ENCODE measurements around the gene ATG10.
A peak's percentile ranks its signal among the peaks of the same experiment; 100 is the strongest.

ATG10 gene

GRCh38 chr5:82283893-82284292 is 312.1 kb downstream of the ATG10 start:
- no peak for DNase-seq

GRCh38 chr5:82285206-82285605 is 313.4 kb downstream of the ATG10 start:
- no peak for DNase-seq

DNA sequence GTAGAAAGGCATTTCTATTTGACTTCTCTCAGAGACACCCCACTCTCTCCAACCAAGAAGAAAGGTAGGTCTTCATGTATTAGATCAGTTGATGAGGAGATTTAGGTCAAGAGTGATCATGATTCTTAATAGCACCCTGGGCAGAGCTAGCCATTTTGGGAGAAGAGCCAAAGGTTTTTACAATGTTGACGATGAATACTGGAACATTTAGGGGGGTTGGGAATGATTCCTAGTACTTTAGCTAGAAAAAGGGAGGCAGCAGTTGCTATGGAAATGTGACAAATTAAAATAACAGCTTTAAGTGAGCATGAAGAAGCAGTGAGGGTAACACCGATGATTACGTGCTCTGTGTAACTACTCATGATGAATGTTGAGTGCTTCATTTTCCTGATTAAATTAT is 315.8 kb downstream of the ATG10 start:
- peak; percentile 20 for DNase-seq

GRCh38 chr5:82290005-82290404 is 318.2 kb downstream of the ATG10 start:
- no peak for DNase-seq

- no peak for DNase-seq
Measured at GRCh38 chr5:82290908-82291307, 319.1 kb downstream of the ATG10 start.

DNA sequence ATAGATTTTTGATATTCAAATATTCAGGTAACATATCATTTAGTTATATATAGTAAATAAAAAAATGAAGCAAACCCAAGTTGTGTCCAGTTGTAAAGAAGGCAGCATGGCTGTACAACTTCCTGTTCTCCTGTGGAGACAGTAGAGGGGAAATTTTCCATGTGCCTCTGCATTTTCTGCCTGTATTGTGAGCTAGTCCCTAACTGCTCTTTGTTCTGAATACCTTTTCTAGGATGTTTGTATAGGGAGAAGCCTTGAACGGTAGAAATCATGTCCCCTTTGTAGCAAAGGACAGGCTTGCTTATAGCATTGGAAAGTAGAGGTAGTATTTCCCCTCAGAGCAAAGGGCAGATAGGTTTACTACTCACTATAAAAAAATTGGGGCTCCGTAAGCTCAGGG is 319.6 kb downstream of the ATG10 start:
- DNase-seq = no peak

GRCh38 chr5:82295144-82295543 is 323.3 kb downstream of the ATG10 start:
- DNase-seq = peak; percentile 37

GRCh38 chr5:82295959-82296531 is 324.2 kb downstream of the ATG10 start:
- peak; percentile 20 for DNase-seq

DNA sequence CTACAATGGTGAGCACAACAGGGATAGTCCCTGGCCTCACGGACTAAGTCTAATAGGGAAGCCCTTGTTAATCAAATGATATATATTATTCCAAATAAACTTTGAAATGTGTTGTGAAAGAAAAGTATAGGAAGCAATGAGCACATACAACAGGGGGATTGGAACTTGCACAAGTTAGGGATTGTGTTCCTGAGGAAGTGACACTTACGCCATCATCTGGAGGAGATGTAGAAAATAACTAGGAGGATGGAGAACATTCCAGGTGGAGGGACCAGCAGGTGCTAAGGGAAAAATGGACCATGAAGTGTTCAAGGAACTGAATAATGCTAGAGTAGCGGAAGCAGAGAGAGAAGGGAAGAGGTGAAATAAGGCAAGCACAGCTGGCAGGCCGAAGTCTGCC is 325.1 kb downstream of the ATG10 start:
- DNase-seq = no peak

GRCh38 chr5:82297711-82298110 is 325.9 kb downstream of the ATG10 start:
- DNase-seq = no peak

- no peak for DNase-seq
Measured at GRCh38 chr5:82298668-82299067, 326.8 kb downstream of the ATG10 start.

DNA sequence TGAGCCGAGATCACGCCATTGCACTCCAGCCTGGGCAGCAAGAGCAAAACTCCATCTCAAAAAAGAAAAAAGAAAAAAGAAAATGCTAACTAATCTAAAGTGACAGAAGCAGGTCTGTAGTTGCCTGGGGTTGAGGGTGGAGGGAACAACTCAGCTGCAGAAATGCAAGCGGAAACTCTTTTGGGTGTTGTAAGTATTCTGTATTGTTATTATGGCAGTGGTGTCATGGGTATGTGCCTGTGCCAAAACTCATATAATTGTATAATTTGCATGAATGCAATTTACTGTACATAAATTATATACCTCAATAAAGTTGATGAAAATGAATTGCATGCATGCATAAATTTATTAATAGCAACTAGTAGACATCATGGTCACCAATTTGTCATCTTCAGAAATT is 329.4 kb downstream of the ATG10 start:
- DNase-seq = no peak

Measured in fibroblast of skin of back (primary cell).